ENCODE measurements around the gene LRRC47. TPM values are rescaled to one million over a fixed set of nuclear protein-coding genes. Genes with fewer than 3 reads are reported as not detected.

The LRRC47 gene
- total and polyA plus RNA-seq, 2 of the 13 experiments (the other 11 are each of a cell fraction or from before 2014, with no cell fraction given): 18.3 to 52.5 TPM

- TF ChIP-seq, protein P1, sequence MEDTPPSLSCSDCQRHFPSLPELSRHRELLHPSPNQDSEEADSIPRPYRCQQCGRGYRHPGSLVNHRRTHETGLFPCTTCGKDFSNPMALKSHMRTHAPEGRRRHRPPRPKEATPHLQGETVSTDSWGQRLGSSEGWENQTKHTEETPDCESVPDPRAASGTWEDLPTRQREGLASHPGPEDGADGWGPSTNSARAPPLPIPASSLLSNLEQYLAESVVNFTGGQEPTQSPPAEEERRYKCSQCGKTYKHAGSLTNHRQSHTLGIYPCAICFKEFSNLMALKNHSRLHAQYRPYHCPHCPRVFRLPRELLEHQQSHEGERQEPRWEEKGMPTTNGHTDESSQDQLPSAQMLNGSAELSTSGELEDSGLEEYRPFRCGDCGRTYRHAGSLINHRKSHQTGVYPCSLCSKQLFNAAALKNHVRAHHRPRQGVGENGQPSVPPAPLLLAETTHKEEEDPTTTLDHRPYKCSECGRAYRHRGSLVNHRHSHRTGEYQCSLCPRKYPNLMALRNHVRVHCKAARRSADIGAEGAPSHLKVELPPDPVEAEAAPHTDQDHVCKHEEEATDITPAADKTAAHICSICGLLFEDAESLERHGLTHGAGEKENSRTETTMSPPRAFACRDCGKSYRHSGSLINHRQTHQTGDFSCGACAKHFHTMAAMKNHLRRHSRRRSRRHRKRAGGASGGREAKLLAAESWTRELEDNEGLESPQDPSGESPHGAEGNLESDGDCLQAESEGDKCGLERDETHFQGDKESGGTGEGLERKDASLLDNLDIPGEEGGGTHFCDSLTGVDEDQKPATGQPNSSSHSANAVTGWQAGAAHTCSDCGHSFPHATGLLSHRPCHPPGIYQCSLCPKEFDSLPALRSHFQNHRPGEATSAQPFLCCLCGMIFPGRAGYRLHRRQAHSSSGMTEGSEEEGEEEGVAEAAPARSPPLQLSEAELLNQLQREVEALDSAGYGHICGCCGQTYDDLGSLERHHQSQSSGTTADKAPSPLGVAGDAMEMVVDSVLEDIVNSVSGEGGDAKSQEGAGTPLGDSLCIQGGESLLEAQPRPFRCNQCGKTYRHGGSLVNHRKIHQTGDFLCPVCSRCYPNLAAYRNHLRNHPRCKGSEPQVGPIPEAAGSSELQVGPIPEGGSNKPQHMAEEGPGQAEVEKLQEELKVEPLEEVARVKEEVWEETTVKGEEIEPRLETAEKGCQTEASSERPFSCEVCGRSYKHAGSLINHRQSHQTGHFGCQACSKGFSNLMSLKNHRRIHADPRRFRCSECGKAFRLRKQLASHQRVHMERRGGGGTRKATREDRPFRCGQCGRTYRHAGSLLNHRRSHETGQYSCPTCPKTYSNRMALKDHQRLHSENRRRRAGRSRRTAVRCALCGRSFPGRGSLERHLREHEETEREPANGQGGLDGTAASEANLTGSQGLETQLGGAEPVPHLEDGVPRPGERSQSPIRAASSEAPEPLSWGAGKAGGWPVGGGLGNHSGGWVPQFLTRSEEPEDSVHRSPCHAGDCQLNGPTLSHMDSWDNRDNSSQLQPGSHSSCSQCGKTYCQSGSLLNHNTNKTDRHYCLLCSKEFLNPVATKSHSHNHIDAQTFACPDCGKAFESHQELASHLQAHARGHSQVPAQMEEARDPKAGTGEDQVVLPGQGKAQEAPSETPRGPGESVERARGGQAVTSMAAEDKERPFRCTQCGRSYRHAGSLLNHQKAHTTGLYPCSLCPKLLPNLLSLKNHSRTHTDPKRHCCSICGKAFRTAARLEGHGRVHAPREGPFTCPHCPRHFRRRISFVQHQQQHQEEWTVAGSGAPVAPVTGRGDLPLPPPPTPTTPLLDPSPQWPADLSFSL (CRISPR knock-in tag; IDR thresholded peaks at IDR 0.05): no peak
- TF ChIP-seq ZNF839 (CRISPR knock-in tag; IDR thresholded peaks at IDR 0.05; ENCODE audit: borderline replicate concordance): no peak
- TF ChIP-seq WIZ (CRISPR knock-in tag; IDR thresholded peaks at IDR 0.05): no peak
- no peak for TF ChIP-seq CCAR2 (optimal IDR thresholded peaks at IDR 0.05; ENCODE audit: low read depth, low read length)
- TF ChIP-seq, protein P2, sequence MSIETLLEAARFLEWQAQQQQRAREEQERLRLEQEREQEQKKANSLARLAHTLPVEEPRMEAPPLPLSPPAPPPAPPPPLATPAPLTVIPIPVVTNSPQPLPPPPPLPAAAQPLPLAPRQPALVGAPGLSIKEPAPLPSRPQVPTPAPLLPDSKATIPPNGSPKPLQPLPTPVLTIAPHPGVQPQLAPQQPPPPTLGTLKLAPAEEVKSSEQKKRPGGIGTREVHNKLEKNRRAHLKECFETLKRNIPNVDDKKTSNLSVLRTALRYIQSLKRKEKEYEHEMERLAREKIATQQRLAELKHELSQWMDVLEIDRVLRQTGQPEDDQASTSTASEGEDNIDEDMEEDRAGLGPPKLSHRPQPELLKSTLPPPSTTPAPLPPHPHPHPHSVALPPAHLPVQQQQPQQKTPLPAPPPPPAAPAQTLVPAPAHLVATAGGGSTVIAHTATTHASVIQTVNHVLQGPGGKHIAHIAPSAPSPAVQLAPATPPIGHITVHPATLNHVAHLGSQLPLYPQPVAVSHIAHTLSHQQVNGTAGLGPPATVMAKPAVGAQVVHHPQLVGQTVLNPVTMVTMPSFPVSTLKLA (IDR thresholded peaks at IDR 0.05): no peak
- TF ChIP-seq, protein P3, sequence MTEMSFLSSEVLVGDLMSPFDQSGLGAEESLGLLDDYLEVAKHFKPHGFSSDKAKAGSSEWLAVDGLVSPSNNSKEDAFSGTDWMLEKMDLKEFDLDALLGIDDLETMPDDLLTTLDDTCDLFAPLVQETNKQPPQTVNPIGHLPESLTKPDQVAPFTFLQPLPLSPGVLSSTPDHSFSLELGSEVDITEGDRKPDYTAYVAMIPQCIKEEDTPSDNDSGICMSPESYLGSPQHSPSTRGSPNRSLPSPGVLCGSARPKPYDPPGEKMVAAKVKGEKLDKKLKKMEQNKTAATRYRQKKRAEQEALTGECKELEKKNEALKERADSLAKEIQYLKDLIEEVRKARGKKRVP (CRISPR knock-in tag; IDR thresholded peaks at IDR 0.05): peak in 1 of 2 experiments; percentile 45; a peak in 1 of 4 replicates
- no peak for TF ChIP-seq RFX3 (CRISPR knock-in tag; IDR thresholded peaks at IDR 0.05)
- TF ChIP-seq SOX6 (IDR thresholded peaks at IDR 0.05): no peak
- TF ChIP-seq SOX6 (CRISPR knock-in tag; IDR thresholded peaks at IDR 0.05): no peak
- no peak for TF ChIP-seq RBAK (CRISPR knock-in tag; IDR thresholded peaks at IDR 0.05)
- TF ChIP-seq U2AF1 (optimal IDR thresholded peaks at IDR 0.05; ENCODE audit: low read depth, low read length): peak; percentile 98
- TF ChIP-seq MED1 (CRISPR knock-in tag; IDR thresholded peaks at IDR 0.05): peak; percentile 72; the same call in 1 of the 2 replicates
- TF ChIP-seq ZNF672 (CRISPR knock-in tag; IDR thresholded peaks at IDR 0.05): peak; percentile 33; the same call in 1 of the 2 replicates
- TF ChIP-seq ARNT (IDR thresholded peaks at IDR 0.05): no peak
- TF ChIP-seq ZNF770 (CRISPR knock-in tag; IDR thresholded peaks at IDR 0.05): no peak
- TF ChIP-seq GTF2F1 (IDR thresholded peaks at IDR 0.05; ENCODE audit: low read length): no peak
- TF ChIP-seq ZBTB20 (CRISPR knock-in tag; IDR thresholded peaks at IDR 0.05; ENCODE audit: borderline replicate concordance, low read depth): peak; percentile 45; the same call in 1 of the 2 replicates
- TF ChIP-seq E2F5 (CRISPR knock-in tag; conservative IDR thresholded peaks at IDR 0.05): 0 out of 2 replicates have a peak, but pooled peaks have one; percentile 35
Measured at GRCh38 chr1:3796215-3797061, at the start of gene LRRC47 (continued).
